ENCODE results near the gene MTMR2.
A peak's percentile ranks its signal among the peaks of the same experiment; 100 is the strongest.
"Not testable (repeated sequence)": the region's sequence is repeated elsewhere in the genome, so short reads cannot be mapped to it uniquely, and the experiment has no call there.

MTMR2 gene

GRCh38 chr11:95829580-95830259, 94.2 kb downstream of the MTMR2 start:
- H3K4me3 ChIP-seq (ENCODE audit: low read depth, low read length), result no peak overlapping the region

- H3K4me3 ChIP-seq (ENCODE audit: low read depth, low read length), result no peak overlapping the region
Measured at GRCh38 chr11:95827696-95828095, 96.2 kb downstream of the MTMR2 start.

- H3K4me3 ChIP-seq (ENCODE audit: low read depth, low read length), result no peak overlapping the region
Measured at GRCh38 chr11:95821640-95822039, 102.3 kb downstream of the MTMR2 start.

GRCh38 chr11:95816037-95816436, 107.9 kb downstream of the MTMR2 start:
- H3K4me3 ChIP-seq (ENCODE audit: low read depth, low read length), result no peak overlapping the region

GRCh38 chr11:95811052-95811451, 112.9 kb downstream of the MTMR2 start:
- not testable (repeated sequence) for H3K4me3 ChIP-seq (ENCODE audit: low read depth, low read length)

GRCh38 chr11:95806464-95806863, 117.4 kb downstream of the MTMR2 start:
- not testable (repeated sequence) for H3K4me3 ChIP-seq (ENCODE audit: low read depth, low read length)

- H3K4me3 ChIP-seq (ENCODE audit: low read depth, low read length), result no peak overlapping the region
Measured at GRCh38 chr11:95805869-95806268, 118.0 kb downstream of the MTMR2 start.

- no peak overlapping the region for H3K4me3 ChIP-seq (ENCODE audit: low read depth, low read length)
Measured at GRCh38 chr11:95803973-95804372, 119.9 kb downstream of the MTMR2 start.

- no peak overlapping the region for H3K4me3 ChIP-seq (ENCODE audit: low read depth, low read length)
Measured at GRCh38 chr11:95802806-95803205, 121.1 kb downstream of the MTMR2 start.

GRCh38 chr11:95800438-95800837, 123.5 kb downstream of the MTMR2 start:
- H3K4me3 ChIP-seq (ENCODE audit: low read depth, low read length), result no peak overlapping the region

- no peak overlapping the region for H3K4me3 ChIP-seq (ENCODE audit: low read depth, low read length)
Measured at GRCh38 chr11:95799546-95799945, 124.4 kb downstream of the MTMR2 start.

GRCh38 chr11:95796501-95796900, 127.4 kb downstream of the MTMR2 start:
- H3K4me3 ChIP-seq (ENCODE audit: low read depth, low read length), result no peak overlapping the region

GRCh38 chr11:95795627-95796295, 128.1 kb downstream of the MTMR2 start:
- no peak overlapping the region for H3K4me3 ChIP-seq (ENCODE audit: low read depth, low read length)

- H3K4me3 ChIP-seq (ENCODE audit: low read depth, low read length), result no peak overlapping the region
Measured at GRCh38 chr11:95794086-95794485, 129.8 kb downstream of the MTMR2 start.

- H3K4me3 ChIP-seq (ENCODE audit: low read depth, low read length), result no peak overlapping the region
Measured at GRCh38 chr11:95793116-95793515, 130.8 kb downstream of the MTMR2 start.

GRCh38 chr11:95792700-95793099, 131.2 kb downstream of the MTMR2 start:
- no peak overlapping the region for H3K4me3 ChIP-seq (ENCODE audit: low read depth, low read length)

GRCh38 chr11:95792200-95792599, 131.7 kb downstream of the MTMR2 start:
- no peak overlapping the region for H3K4me3 ChIP-seq (ENCODE audit: low read depth, low read length)

- peak overlapping the region; percentile 72 for H3K4me3 ChIP-seq (ENCODE audit: low read depth, low read length)
Measured at GRCh38 chr11:95791709-95792033, 132.2 kb downstream of the MTMR2 start.

- H3K4me3 ChIP-seq (ENCODE audit: low read depth, low read length), result peak overlapping the region; percentile 72
Measured at GRCh38 chr11:95790933-95791708, 132.8 kb downstream of the MTMR2 start.

GRCh38 chr11:95790123-95790932, 133.6 kb downstream of the MTMR2 start, which contains the start of gene CEP57:
Gene CEP57 (plus strand): TSS chr11:95790498. CDS start chr11:95790699, 201 bp downstream.
- peak within 1 kb of the TSS; percentile 72 for H3K4me3 ChIP-seq (ENCODE audit: low read depth, low read length)

- peak within 1 kb of the TSS; percentile 72 for H3K4me3 ChIP-seq (ENCODE audit: low read depth, low read length)
Measured at GRCh38 chr11:95789506-95790122, 134.3 kb downstream of the MTMR2 start, which contains the start of gene FAM76B. Gene FAM76B (minus strand): TSS chr11:95789782. CDS start chr11:95789478, 304 bp downstream.

Measured in iPS-11a (cell line).